Measurements from ENCODE around the gene KMT2C. TPM values are rescaled to one million over a fixed set of nuclear protein-coding genes. Genes with fewer than 3 reads are reported as not detected.
A peak's percentile ranks its signal among the peaks of the same experiment; 100 is the strongest.

The KMT2C gene
- 34.8 and 39.7 TPM in 2 replicates for total RNA-seq

- peak within 1 kb of the TSS; percentile 75 for H3K4me3 ChIP-seq (ENCODE audit: low read depth, low read length)
- peak; percentile 47 for DNase-seq (ENCODE audit: low read depth)
- TF ChIP-seq, protein P1, sequence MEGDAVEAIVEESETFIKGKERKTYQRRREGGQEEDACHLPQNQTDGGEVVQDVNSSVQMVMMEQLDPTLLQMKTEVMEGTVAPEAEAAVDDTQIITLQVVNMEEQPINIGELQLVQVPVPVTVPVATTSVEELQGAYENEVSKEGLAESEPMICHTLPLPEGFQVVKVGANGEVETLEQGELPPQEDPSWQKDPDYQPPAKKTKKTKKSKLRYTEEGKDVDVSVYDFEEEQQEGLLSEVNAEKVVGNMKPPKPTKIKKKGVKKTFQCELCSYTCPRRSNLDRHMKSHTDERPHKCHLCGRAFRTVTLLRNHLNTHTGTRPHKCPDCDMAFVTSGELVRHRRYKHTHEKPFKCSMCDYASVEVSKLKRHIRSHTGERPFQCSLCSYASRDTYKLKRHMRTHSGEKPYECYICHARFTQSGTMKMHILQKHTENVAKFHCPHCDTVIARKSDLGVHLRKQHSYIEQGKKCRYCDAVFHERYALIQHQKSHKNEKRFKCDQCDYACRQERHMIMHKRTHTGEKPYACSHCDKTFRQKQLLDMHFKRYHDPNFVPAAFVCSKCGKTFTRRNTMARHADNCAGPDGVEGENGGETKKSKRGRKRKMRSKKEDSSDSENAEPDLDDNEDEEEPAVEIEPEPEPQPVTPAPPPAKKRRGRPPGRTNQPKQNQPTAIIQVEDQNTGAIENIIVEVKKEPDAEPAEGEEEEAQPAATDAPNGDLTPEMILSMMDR (IDR thresholded peaks at IDR 0.05; ENCODE audit: insufficient read depth, low read depth, low read length): no peak
Observed at GRCh38 chr7:152435384-152436110, at the start of gene KMT2C. Gene KMT2C, minus strand, starts transcription at chr7:152436003. Its CDS starts 217 bp downstream, at chr7:152435786.

- no peak overlapping the region for H3K4me3 ChIP-seq (ENCODE audit: low read depth, low read length)
- TF ChIP-seq, protein P1 (IDR thresholded peaks at IDR 0.05; ENCODE audit: insufficient read depth, low read depth, low read length): no peak
Observed at GRCh38 chr7:152481082-152481481, 45.3 kb upstream of the KMT2C start.

GRCh38 chr7:152480664-152481063 lies 44.9 kb upstream of the KMT2C start:
- TF ChIP-seq, protein P1 (IDR thresholded peaks at IDR 0.05; ENCODE audit: insufficient read depth, low read depth, low read length): no peak
- DNase-seq (ENCODE audit: low read depth): no peak
- H3K4me3 ChIP-seq (ENCODE audit: low read depth, low read length): no peak overlapping the region

More at GRCh38 chr7:152481082-152481481, 45.3 kb upstream of the KMT2C start:
- no peak for DNase-seq (ENCODE audit: low read depth)

GRCh38 chr7:152479595-152479994 lies 43.8 kb upstream of the KMT2C start:
- no peak overlapping the region for H3K4me3 ChIP-seq (ENCODE audit: low read depth, low read length)
- TF ChIP-seq, protein P1 (IDR thresholded peaks at IDR 0.05; ENCODE audit: insufficient read depth, low read depth, low read length): no peak
- no peak for DNase-seq (ENCODE audit: low read depth)

GRCh38 chr7:152478140-152478539 lies 42.3 kb upstream of the KMT2C start:
- TF ChIP-seq, protein P1 (IDR thresholded peaks at IDR 0.05; ENCODE audit: insufficient read depth, low read depth, low read length): no peak
- DNase-seq (ENCODE audit: low read depth): no peak

DNA sequence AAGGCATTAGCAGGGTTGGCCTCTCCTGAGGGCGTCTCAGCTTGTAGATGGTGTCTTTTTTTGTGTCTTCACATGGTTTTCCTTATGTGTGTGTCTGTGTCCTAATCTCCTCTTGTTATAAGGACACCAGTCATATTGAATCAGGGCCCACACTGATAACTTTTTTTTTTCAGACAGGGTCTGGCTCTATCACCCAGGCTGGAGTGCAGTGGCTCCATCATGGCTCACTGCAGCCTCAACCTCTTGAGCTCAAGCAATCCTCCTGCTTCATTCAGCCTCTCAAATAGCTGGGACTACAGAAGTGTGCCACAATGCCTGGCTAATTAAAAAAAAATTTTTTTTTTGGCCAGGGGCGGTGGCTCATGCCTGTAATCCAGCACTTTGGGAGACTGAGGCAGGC lies 41.3 kb upstream of the KMT2C start:
- H3K4me3 ChIP-seq (ENCODE audit: low read depth, low read length): no peak overlapping the region
- TF ChIP-seq, protein P1 (IDR thresholded peaks at IDR 0.05; ENCODE audit: insufficient read depth, low read depth, low read length): no peak
- no peak for DNase-seq (ENCODE audit: low read depth)

More at GRCh38 chr7:152478140-152478539, 42.3 kb upstream of the KMT2C start:
- no peak overlapping the region for H3K4me3 ChIP-seq (ENCODE audit: low read depth, low read length)
